GM21390 (cell line): ENCODE data around the gene PKM.

Source experiments
- ATAC-seq: cut with Tn5 transposase; IDR thresholded peaks from one replicate; pipeline ENCODE4 v1.9.1; 2021; ENCODE audit not compliant: unreplicated experiment

PKM gene

GRCh38 chr15:72236381-72237003, 5.5 kb upstream of the PKM start:
- ATAC-seq, result no peak

GRCh38 chr15:72235298-72235697, 4.3 kb upstream of the PKM start:
- ATAC-seq, result no peak

- no peak for ATAC-seq
Observed at GRCh38 chr15:72233769-72234168, 2.8 kb upstream of the PKM start.

- ATAC-seq, result no peak
Observed at GRCh38 chr15:72231833-72232478, 966 bp upstream of the PKM start.

GRCh38 chr15:72230197-72231065, 559 bp downstream of the PKM start:
- no peak for ATAC-seq

- no peak for ATAC-seq
Observed at GRCh38 chr15:72229947-72230196, 1.1 kb downstream of the PKM start.

- ATAC-seq, result no peak
Observed at GRCh38 chr15:72229076-72229946, 1.7 kb downstream of the PKM start.

GRCh38 chr15:72227720-72228119, 3.3 kb downstream of the PKM start:
- no peak for ATAC-seq

- no peak for ATAC-seq
Observed at GRCh38 chr15:72227192-72227586, 3.8 kb downstream of the PKM start.

- ATAC-seq, result no peak
Observed at GRCh38 chr15:72223278-72223677, 7.7 kb downstream of the PKM start.

GRCh38 chr15:72222393-72222792, 8.6 kb downstream of the PKM start:
- ATAC-seq, result no peak

GRCh38 chr15:72220687-72221086, 10.3 kb downstream of the PKM start:
- ATAC-seq, result no peak

GRCh38 chr15:72217216-72217615, 13.8 kb downstream of the PKM start:
- ATAC-seq, result no peak

GRCh38 chr15:72216079-72216478, 14.9 kb downstream of the PKM start:
- no peak for ATAC-seq

GRCh38 chr15:72207558-72208085, 23.4 kb downstream of the PKM start:
- no peak for ATAC-seq

- no peak for ATAC-seq
Observed at GRCh38 chr15:72206677-72207000, 24.4 kb downstream of the PKM start.

GRCh38 chr15:72205896-72206676, 24.9 kb downstream of the PKM start:
- ATAC-seq, result no peak

- no peak for ATAC-seq
Observed at GRCh38 chr15:72205273-72205672, 25.7 kb downstream of the PKM start.

GRCh38 chr15:72203507-72203837, 27.5 kb downstream of the PKM start:
- no peak for ATAC-seq

GRCh38 chr15:72202801-72203506, 28.0 kb downstream of the PKM start:
- no peak for ATAC-seq
